ENCODE measurements around the gene HSP90AB1.

DNA sequence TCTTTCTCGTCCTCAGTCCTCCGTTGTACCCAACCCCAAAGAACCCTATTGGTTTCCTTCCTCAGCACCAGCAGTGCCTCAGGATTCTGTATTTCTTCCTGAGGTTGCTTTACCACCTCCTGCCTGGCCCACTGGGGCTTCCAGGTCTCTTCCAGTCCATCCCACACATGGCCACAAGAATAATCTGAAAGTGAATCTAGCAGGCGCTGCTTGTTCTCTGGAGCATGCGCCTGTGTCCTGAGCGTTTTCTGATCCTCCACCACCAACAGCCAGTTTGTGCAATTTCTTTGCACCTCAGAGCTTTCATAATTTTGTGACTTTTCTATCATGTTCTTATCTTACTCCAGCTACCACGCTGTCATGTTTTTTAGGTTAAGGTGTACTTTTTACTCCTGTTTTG lies 11.6 kb upstream of the HSP90AB1 start:
- TF ChIP-seq, protein P1, sequence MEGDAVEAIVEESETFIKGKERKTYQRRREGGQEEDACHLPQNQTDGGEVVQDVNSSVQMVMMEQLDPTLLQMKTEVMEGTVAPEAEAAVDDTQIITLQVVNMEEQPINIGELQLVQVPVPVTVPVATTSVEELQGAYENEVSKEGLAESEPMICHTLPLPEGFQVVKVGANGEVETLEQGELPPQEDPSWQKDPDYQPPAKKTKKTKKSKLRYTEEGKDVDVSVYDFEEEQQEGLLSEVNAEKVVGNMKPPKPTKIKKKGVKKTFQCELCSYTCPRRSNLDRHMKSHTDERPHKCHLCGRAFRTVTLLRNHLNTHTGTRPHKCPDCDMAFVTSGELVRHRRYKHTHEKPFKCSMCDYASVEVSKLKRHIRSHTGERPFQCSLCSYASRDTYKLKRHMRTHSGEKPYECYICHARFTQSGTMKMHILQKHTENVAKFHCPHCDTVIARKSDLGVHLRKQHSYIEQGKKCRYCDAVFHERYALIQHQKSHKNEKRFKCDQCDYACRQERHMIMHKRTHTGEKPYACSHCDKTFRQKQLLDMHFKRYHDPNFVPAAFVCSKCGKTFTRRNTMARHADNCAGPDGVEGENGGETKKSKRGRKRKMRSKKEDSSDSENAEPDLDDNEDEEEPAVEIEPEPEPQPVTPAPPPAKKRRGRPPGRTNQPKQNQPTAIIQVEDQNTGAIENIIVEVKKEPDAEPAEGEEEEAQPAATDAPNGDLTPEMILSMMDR (IDR thresholded peaks at IDR 0.05; ENCODE audit: control extremely low read depth in 1 of 3, insufficient read depth in 1 of 3, low read depth in 1 of 3, low read length in 3 of 3) = no peak
- no peak for TF ChIP-seq JUND (IDR thresholded peaks at IDR 0.05; ENCODE audit: low read length)
- no peak for TF ChIP-seq CTBP2 (IDR thresholded peaks at IDR 0.05; ENCODE audit: borderline replicate concordance, insufficient read depth, insufficient read length, low read length)
- TF ChIP-seq TAF1 (IDR thresholded peaks at IDR 0.05; ENCODE audit: low read depth, low read length) = no peak
- TF ChIP-seq, protein P2, sequence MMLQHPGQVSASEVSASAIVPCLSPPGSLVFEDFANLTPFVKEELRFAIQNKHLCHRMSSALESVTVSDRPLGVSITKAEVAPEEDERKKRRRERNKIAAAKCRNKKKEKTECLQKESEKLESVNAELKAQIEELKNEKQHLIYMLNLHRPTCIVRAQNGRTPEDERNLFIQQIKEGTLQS (IDR thresholded peaks at IDR 0.05; ENCODE audit: insufficient read depth, low read depth, low read length) = no peak
